HG03135 (cell line): ENCODE data around the gene CNTFR.

ENCODE experiments used
- ATAC-seq: cut with Tn5 transposase; IDR thresholded peaks from one replicate; pipeline ENCODE4 v1.9.1; 2021; ENCODE audit warnings: mild to moderate bottlenecking, moderate library complexity; ENCODE audit not compliant: unreplicated experiment

Gene CNTFR

GRCh38 chr9:34591248-34591916 lies 1.9 kb upstream of the CNTFR start:
- ATAC-seq = no peak

GRCh38 chr9:34590381-34591247 lies 1.1 kb upstream of the CNTFR start:
- ATAC-seq = no peak

DNA sequence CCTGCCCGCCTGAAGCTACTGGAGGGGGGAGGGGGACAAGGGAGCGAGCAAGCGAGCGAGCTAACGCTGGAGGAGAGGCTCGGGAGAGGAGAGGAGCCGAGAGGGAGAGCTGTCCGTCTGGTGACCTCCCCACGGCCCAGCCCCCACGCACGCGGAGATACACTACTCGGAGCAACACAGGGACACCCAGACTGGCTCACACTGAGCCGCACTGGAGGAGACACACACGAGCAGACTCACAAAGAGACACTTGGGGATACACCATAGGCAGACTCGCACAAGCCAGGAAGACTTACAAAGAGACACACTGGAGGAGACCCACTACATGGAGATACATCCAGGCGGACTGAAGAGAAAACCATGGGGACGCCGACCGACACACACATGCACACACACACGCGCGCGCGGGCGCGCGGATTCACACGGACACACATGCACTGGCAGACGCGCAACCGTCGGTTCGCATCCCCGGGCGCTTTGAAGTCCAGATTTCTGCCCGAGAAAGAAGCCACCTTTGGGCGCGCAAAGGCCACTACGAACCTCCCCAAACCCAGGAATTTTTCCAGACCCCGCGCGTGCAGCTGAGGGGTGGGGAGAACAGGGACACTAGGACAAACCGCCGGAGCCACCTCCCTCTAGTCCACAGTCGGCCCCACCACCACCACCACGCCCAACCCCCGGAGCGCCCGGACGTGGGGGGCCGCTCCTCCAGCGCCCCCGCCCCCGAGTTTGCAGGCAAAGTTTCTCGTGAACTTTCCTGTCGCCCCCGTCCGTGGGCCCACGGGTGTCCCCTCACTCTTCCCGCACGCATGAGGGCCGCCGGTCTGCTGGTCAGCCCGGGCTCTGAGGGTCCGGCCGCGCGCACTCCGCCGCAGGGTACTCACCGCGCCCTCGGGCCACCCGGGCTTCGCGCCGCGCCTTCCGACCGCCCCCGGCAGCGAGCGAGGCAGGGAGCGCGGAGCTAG lies 571 bp downstream of the CNTFR start:
- ATAC-seq = no peak

- no peak for ATAC-seq
These were observed 2.3 kb downstream of the CNTFR start for GRCh38 chr9:34587271-34587670.

DNA sequence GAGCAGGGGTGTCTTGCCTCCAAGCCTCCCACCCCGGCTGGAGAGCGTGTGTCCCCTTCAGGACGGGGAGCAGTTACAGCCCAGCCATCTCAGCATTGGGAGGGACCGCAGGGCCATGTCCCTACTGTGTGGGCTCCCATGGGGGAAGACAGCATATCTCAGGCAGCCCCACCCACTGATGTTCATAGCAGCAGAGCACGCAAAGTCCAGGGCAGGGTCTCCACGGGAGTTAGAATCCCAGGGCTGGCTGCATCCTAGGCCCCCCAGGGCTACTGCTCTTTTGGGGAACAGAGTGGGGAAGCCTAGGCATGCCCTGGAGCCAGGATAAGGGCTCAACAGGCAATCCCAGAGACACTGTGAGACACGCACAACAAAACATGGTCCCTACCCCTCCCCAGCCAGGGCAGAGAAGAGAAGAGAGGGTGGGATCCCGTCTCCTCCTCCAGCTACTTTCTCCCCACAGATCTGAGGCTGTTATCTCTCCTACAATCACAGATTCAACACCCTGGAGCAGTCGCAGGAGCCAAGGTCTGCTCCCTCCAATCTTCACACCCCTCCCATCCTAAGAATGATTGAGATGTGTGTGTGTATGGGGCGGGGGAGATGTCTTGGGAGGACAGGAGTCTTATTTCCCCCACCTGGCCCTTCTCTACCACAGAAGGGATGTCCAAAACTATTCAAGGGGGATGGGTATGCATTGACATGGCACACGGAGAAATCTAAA lies 3.4 kb downstream of the CNTFR start:
- ATAC-seq = no peak

GRCh38 chr9:34584970-34585369 lies 4.6 kb downstream of the CNTFR start:
- no peak for ATAC-seq

- ATAC-seq = no peak
These were observed 6.7 kb downstream of the CNTFR start for GRCh38 chr9:34582787-34583186.

GRCh38 chr9:34581318-34581717 lies 8.2 kb downstream of the CNTFR start:
- no peak for ATAC-seq

GRCh38 chr9:34580358-34580757 lies 9.2 kb downstream of the CNTFR start:
- no peak for ATAC-seq

- no peak for ATAC-seq
These were observed 9.7 kb downstream of the CNTFR start for GRCh38 chr9:34579808-34580163.

- ATAC-seq = no peak
These were observed 10.3 kb downstream of the CNTFR start for GRCh38 chr9:34579104-34579807.

GRCh38 chr9:34578241-34579103 lies 11.1 kb downstream of the CNTFR start:
- no peak for ATAC-seq

- no peak for ATAC-seq
These were observed 11.9 kb downstream of the CNTFR start for GRCh38 chr9:34577400-34578240.

DNA sequence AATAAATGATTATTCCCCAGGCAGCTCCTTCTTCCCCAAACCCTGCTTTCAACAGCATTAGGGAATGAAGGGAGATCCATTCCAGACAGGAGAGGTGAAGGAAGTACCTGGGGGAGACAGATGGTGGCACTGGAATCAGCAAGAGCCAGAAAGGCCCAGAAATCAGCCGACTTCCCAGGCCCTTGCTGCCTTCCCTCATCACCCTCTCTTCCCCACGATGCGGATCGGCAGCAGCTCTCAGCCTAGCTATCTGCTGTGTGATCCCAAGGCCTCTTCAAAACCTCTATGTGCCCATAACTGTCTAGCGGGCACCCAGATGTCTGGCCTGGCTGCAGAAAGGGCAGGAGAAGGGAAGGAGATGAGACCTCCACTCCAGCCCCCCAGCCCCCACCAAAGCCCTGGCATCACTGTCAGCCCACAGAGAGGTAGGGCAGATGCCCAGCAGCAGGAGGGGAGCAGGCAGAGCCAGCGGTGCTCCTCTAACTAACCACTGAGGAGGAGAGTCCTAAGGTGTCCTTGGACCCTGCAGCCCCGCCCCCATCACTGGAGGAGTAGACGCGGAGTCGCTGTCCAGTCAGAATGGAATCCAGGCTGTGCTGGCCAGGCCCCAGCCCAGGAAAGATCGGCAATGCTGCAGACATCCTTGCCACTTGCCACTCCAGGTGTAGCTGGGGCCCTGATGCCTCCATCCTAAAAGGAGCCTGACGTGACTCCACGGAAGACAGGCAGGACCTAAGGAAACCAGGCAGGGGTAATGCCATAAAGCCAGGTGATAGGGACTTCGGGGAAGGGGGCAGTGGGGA lies 12.7 kb downstream of the CNTFR start:
- no peak for ATAC-seq

DNA sequence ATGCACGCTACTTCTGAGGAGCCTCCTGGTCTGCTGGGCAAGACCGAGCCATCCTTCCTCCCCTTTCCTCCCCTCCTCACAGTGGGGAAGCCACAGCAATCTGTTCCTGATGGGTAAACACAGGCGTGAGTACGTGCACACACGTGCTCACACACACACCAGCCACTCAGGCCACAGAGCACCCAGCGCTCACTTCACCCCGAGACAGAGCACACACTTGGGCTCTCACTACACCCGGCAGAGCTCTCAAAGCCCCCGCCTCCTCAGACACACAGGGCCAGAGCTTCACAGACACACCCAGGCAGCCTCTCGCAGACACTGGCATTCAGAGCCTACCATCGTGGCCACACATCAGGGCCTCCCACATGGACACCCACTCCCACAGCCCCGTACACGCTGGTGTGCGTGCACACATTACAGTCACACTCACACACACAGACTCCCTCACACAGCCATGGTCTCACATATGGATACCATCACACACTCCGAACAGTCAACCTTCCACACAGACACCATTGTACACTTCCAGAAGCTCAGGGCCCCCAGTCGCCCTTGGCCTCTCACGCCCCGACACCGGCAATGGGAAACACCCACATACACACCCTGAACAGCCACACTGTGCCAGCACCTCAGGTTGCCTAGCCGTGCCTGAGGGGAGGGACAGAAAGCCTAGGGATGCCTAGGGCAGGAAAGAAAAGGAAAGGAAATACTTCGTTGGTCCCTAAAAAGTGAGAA lies 13.5 kb downstream of the CNTFR start:
- no peak for ATAC-seq

- ATAC-seq = no peak
These were observed 14.3 kb downstream of the CNTFR start for GRCh38 chr9:34575241-34575640.

GRCh38 chr9:34574571-34574970 lies 15.0 kb downstream of the CNTFR start:
- no peak for ATAC-seq
